ENCODE results near the gene MLLT3. TPM values are rescaled to one million over a fixed set of nuclear protein-coding genes. Genes with fewer than 3 reads are reported as not detected.

MLLT3 gene
- total and polyA plus RNA-seq, 2 experiments from 2014 or later, result 7.1 to 11.9 TPM

DNA sequence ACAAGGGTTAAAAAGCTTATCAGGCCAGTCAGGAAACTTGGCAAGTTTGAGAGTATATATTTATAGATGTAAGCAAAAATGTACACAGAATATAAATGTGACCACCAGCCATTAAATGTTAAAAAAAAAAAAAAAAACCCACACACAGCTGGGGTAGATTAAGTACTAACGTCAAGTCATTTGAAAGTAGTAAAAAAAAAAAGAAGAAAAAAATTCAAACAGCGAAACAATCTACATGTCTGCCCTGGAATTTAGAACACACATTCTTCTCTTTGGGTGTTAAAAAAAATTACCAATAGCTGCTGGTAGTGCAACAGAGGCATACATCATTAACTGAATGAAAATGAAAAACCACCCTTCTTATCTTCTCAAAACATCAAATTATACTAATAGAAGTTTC is 269.7 kb downstream of the MLLT3 start:
- no peak for DNase-seq
- WGBS, 2 experiments (ENCODE audit: low coverage in 1 of 2, low lambda C conversion rate in 2 of 2, missing lambda C conversion rate in 2 of 2), result 71 to 79% methylated on average over 2 of the region's 2 CpGs

DNA sequence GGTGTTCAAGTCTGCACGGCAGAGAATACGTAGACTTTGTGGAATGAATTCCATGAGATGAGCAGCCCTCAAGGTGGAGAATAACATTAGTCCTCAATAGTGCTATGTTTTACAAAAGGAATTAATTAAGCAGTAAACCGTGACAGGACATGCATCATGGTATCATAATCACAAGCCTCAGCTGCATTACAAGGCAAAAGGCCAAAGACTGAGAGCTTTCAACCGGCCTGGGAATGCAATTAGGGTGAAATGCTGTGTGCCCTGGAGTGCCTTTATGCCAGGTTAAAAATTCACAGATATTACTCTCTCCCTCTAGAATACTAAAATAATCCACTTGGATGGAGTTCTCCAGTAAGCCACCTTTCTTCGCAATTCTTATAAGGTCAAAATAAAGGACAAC is 270.6 kb downstream of the MLLT3 start:
- TF ChIP-seq EZH2 (IDR thresholded peaks at IDR 0.05; ENCODE audit: insufficient read depth, poor library complexity, severe bottlenecking) (no peak), EZH2phosphoT487 (IDR thresholded peaks at IDR 0.05; ENCODE audit: insufficient read depth, low read depth) (no peak)
- Histone ChIP-seq H4K20me1 (ENCODE audit: insufficient read depth) (no peaks in the 10 kb centered on the region), H3K9ac (no peak overlapping the region), H3K9me2 (ENCODE audit: insufficient read depth) (no peaks in the 10 kb centered on the region), H3F3A (ENCODE audit: insufficient read depth) (peaks cover 37% of the 10 kb centered on the region), H3K4me3 (no peak overlapping the region), H3K79me2 (ENCODE audit: insufficient read depth) (no peaks in the 10 kb centered on the region), H3K4me2 (ENCODE audit: unreplicated experiment) (no peak overlapping the region), H2AFZ (no peak overlapping the region), H3K27ac (no peak overlapping the region), H3K4me1 (ENCODE audit: insufficient read depth) (peaks cover 34% of the 10 kb centered on the region), H3K27me3 (replicated peaks; ENCODE audit: insufficient read depth) (no peaks in the 10 kb centered on the region), H3K36me3 (ENCODE audit: low read depth) (no peaks in the 10 kb centered on the region), H3K9me3 (ENCODE audit: low read depth) (no peaks in the 10 kb centered on the region)
- 75 to 76% methylated on average over 5 of the region's 5 CpGs for WGBS, 2 experiments (ENCODE audit: low coverage in 1 of 2, low lambda C conversion rate in 2 of 2, missing lambda C conversion rate in 2 of 2)
- no peak for DNase-seq
- in situ Hi-C loops (cut with MboI), result loop anchor here (10.0 to 25.0 kb wide), 3 partner anchors 273 to 763 kb away; partner anchors contain the start of gene MLLT3

More for the DNA sequence above, 269.7 kb downstream of the MLLT3 start:
- Histone ChIP-seq H3K9me2 (ENCODE audit: insufficient read depth) (no peaks in the 10 kb centered on the region), H3K27me3 (replicated peaks; ENCODE audit: insufficient read depth) (no peaks in the 10 kb centered on the region), H3K27ac (no peak overlapping the region), H3K9ac (no peak overlapping the region), H3K4me1 (ENCODE audit: insufficient read depth) (peaks cover 38% of the 10 kb centered on the region), H3K4me3 (no peak overlapping the region), H3K79me2 (ENCODE audit: insufficient read depth) (no peaks in the 10 kb centered on the region), H4K20me1 (ENCODE audit: insufficient read depth) (no peaks in the 10 kb centered on the region), H3K9me3 (ENCODE audit: low read depth) (no peaks in the 10 kb centered on the region), H3K36me3 (ENCODE audit: low read depth) (no peaks in the 10 kb centered on the region), H3F3A (ENCODE audit: insufficient read depth) (peaks cover 40% of the 10 kb centered on the region), H2AFZ (no peak overlapping the region), H3K4me2 (ENCODE audit: unreplicated experiment) (no peak overlapping the region)
- in situ Hi-C loops (cut with MboI), result loop anchor here (10.0 to 25.0 kb wide), 3 partner anchors 272 to 762 kb away; partner anchors contain the start of gene MLLT3
- TF ChIP-seq EZH2 (IDR thresholded peaks at IDR 0.05; ENCODE audit: insufficient read depth, poor library complexity, severe bottlenecking), result no peak
- no peak for TF ChIP-seq EZH2phosphoT487 (IDR thresholded peaks at IDR 0.05; ENCODE audit: insufficient read depth, low read depth)

DNA sequence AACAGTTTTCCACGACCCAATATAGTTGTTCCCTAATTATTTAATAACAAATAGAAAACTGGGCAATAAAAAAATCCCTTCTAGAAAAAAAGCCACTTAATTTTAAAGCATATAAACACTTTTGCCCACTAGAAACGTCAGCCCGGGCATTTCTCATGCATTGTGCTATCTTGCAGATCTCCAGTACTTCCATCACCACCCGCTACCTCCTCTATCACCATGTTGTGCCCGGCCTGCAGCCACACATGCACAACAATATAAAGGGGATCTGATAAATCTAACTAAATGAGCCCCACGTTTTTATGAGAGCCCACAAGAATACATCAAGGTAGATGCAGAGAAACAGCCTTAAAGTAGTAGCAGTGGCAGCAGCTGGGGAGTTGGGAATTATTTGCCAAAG is 272.7 kb downstream of the MLLT3 start:
- no peak overlapping the region for H3K4me3 ChIP-seq
- H2AFZ ChIP-seq, result no peak overlapping the region
- no peaks in the 10 kb centered on the region for H4K20me1 ChIP-seq (ENCODE audit: insufficient read depth)
- peaks cover 19% of the 10 kb centered on the region for H3F3A ChIP-seq (ENCODE audit: insufficient read depth)
- WGBS, 2 experiments (ENCODE audit: low coverage in 1 of 2, low lambda C conversion rate in 2 of 2, missing lambda C conversion rate in 2 of 2), result 82 to 87% methylated on average over 6 of the region's 6 CpGs
- no peak overlapping the region for H3K27ac ChIP-seq
- no peaks in the 10 kb centered on the region for H3K27me3 ChIP-seq (replicated peaks; ENCODE audit: insufficient read depth)
- in situ Hi-C loops (cut with MboI), result no loop called here
- H3K9me3 ChIP-seq (ENCODE audit: low read depth), result no peaks in the 10 kb centered on the region
- H3K4me2 ChIP-seq (ENCODE audit: unreplicated experiment), result no peak overlapping the region
- no peaks in the 10 kb centered on the region for H3K79me2 ChIP-seq (ENCODE audit: insufficient read depth)
- no peak for DNase-seq
- no peaks in the 10 kb centered on the region for H3K9me2 ChIP-seq (ENCODE audit: insufficient read depth)
- H3K4me1 ChIP-seq (ENCODE audit: insufficient read depth), result peaks cover 14% of the 10 kb centered on the region
- TF ChIP-seq EZH2phosphoT487 (IDR thresholded peaks at IDR 0.05; ENCODE audit: insufficient read depth, low read depth) (no peak), EZH2 (IDR thresholded peaks at IDR 0.05; ENCODE audit: insufficient read depth, poor library complexity, severe bottlenecking) (no peak)
- H3K36me3 ChIP-seq (ENCODE audit: low read depth), result no peaks in the 10 kb centered on the region
- H3K9ac ChIP-seq, result no peak overlapping the region

DNA sequence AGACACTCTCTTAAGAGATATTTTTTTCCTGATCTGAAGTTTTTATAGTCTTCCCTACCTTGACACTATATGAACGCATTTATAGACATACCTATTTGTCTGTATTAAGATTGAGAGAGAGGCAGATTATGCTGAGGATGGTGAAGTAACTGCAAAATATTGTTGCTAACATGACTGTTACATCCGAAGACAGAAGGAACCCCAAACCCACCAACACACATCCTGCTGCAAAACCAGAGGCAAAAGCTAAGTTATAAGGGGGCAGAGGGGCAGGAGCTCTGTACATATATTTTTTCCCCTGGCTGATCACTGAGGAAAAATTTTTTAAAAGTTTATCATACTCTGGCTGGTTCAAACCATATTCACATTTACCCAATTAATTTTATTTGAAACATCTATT is 279.0 kb downstream of the MLLT3 start:
- no peaks in the 10 kb centered on the region for H3K9me2 ChIP-seq (ENCODE audit: insufficient read depth)
- 0 out of 2 replicates have a peak, but pooled peaks cover 7% of the 10 kb centered on the region for H3K27me3 ChIP-seq (replicated peaks; ENCODE audit: insufficient read depth)
- H4K20me1 ChIP-seq (ENCODE audit: insufficient read depth), result no peaks in the 10 kb centered on the region
- WGBS, 2 experiments (ENCODE audit: low coverage in 1 of 2, low lambda C conversion rate in 2 of 2, missing lambda C conversion rate in 2 of 2), result 91 to 95% methylated on average over 2 of the region's 2 CpGs
- no peak overlapping the region for H3K27ac ChIP-seq
- H3K79me2 ChIP-seq (ENCODE audit: insufficient read depth), result no peaks in the 10 kb centered on the region
- no peaks in the 10 kb centered on the region for H3F3A ChIP-seq (ENCODE audit: insufficient read depth)
- TF ChIP-seq EZH2 (IDR thresholded peaks at IDR 0.05; ENCODE audit: insufficient read depth, poor library complexity, severe bottlenecking) (no peak), EZH2phosphoT487 (IDR thresholded peaks at IDR 0.05; ENCODE audit: insufficient read depth, low read depth) (no peak)
- no peaks in the 10 kb centered on the region for H3K9me3 ChIP-seq (ENCODE audit: low read depth)
- H3K4me1 ChIP-seq (ENCODE audit: insufficient read depth), result 0 out of 2 replicates have a peak, but pooled peaks cover 5% of the 10 kb centered on the region
- no peak overlapping the region for H3K4me2 ChIP-seq (ENCODE audit: unreplicated experiment)
- no peak overlapping the region for H3K4me3 ChIP-seq
- H3K9ac ChIP-seq, result no peak overlapping the region
- no peak overlapping the region for H2AFZ ChIP-seq
- no peak for DNase-seq
- in situ Hi-C loops (cut with MboI), result no loop called here
- no peaks in the 10 kb centered on the region for H3K36me3 ChIP-seq (ENCODE audit: low read depth)

DNA sequence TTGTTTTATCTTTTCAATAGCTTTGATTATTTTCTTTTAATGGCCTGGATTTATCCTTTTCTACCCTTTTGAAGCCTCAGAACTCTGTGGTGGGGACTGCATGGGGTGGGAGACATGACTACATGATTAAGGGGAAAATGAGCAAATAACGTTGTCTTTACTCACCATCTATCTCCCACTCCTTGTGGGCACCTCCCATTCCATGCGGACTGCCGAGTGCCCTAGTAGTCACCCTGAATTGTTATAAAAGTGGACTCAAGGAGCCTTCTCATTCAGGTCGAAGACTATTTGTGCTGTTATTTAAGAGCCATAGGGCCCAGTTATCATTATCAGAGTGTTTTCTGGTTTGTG is 281.8 kb downstream of the MLLT3 start:
- no peak overlapping the region; the same call in 1 of the 2 replicates for H2AFZ ChIP-seq
- H3K27me3 ChIP-seq (replicated peaks; ENCODE audit: insufficient read depth), result 0 out of 2 replicates have a peak, but pooled peaks cover 7% of the 10 kb centered on the region
- no peak overlapping the region for H3K27ac ChIP-seq
- TF ChIP-seq EZH2 (IDR thresholded peaks at IDR 0.05; ENCODE audit: insufficient read depth, poor library complexity, severe bottlenecking), result no peak
- no peak for DNase-seq
- H3K79me2 ChIP-seq (ENCODE audit: insufficient read depth), result no peaks in the 10 kb centered on the region
- no peak overlapping the region for H3K9ac ChIP-seq
- no peaks in the 10 kb centered on the region for H3K9me3 ChIP-seq (ENCODE audit: low read depth)
- no peaks in the 10 kb centered on the region for H3F3A ChIP-seq (ENCODE audit: insufficient read depth)
- in situ Hi-C loops (cut with MboI), result no loop called here
- H3K4me3 ChIP-seq, result no peak overlapping the region
- H3K4me1 ChIP-seq (ENCODE audit: insufficient read depth), result 0 out of 2 replicates have a peak, but pooled peaks cover 5% of the 10 kb centered on the region
- WGBS, 2 experiments (ENCODE audit: low coverage in 1 of 2, low lambda C conversion rate in 2 of 2, missing lambda C conversion rate in 2 of 2), result 61 to 65% methylated on average over 4 of the region's 4 CpGs
- no peaks in the 10 kb centered on the region for H3K36me3 ChIP-seq (ENCODE audit: low read depth)
- H4K20me1 ChIP-seq (ENCODE audit: insufficient read depth), result no peaks in the 10 kb centered on the region
- no peak overlapping the region for H3K4me2 ChIP-seq (ENCODE audit: unreplicated experiment)
- no peaks in the 10 kb centered on the region for H3K9me2 ChIP-seq (ENCODE audit: insufficient read depth)

All from GM23248 (cell line).